Uterus (tissue), 2 donors: Measurements from ENCODE around the gene ALB.

ENCODE experiments used
- POLR2A ChIP-seq, 2 donors: fragments of 450-650 bp; IDR thresholded peaks; one replicate each; pipeline ENCODE4 v1.6.1; 2016; ENCODE audit warnings: antibody characterized with exemption in 2 of 2, mild to moderate bottlenecking in 1 of 2, moderate library complexity in 1 of 2
- TF ChIP-seq, protein P1 (sequence below), 4 experiments: fragments of 200-600 bp in 2 of 4; fragments of 450-650 bp in 2 of 4; sonication (generic) in 2 of 4; IDR thresholded peaks; one replicate each; pipeline ENCODE4 v1.5.1; 2016 to 2019; ENCODE audit warnings: antibody characterized with exemption in 4 of 4, mild to moderate bottlenecking in 2 of 4, moderate library complexity in 1 of 4

- TF ChIP-seq POLR2A (IDR thresholded peaks at IDR 0.05) = no peak
- TF ChIP-seq, protein P1, sequence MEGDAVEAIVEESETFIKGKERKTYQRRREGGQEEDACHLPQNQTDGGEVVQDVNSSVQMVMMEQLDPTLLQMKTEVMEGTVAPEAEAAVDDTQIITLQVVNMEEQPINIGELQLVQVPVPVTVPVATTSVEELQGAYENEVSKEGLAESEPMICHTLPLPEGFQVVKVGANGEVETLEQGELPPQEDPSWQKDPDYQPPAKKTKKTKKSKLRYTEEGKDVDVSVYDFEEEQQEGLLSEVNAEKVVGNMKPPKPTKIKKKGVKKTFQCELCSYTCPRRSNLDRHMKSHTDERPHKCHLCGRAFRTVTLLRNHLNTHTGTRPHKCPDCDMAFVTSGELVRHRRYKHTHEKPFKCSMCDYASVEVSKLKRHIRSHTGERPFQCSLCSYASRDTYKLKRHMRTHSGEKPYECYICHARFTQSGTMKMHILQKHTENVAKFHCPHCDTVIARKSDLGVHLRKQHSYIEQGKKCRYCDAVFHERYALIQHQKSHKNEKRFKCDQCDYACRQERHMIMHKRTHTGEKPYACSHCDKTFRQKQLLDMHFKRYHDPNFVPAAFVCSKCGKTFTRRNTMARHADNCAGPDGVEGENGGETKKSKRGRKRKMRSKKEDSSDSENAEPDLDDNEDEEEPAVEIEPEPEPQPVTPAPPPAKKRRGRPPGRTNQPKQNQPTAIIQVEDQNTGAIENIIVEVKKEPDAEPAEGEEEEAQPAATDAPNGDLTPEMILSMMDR (IDR thresholded peaks at IDR 0.05) = no peak
These were observed 15.3 kb downstream of the ALB start for GRCh38 chr4:73419106-73420038.
